ENCODE data around the gene TRIM38.

DNA sequence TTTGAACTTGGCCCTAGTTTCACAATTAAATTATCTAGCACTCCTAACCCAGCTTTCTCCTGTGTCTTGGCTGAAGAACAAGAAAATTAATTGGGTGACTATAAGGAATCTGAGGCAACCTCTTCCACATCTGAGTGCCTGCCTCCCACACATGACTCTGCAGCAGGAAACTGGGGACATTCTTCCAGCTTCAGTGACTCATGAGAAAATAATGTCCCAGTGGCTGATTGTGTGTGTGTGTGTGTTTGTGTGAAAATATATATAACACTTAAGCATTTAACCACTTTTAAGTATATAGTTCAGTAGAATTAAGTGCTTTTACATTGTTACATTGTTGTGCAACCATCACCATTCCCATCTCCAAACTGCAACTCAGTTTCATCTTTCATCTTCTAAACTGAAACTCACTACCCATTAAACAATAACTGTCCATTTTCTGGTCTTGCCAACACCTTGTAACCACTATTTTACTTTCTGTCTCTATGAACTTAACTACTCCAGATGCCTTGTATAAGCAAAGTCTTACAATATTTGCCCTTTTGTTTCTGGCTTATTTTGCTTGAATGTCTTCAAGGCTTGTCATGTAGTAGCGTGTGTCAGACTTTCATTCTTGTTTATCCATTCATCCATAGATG, 8.7 kb downstream of the TRIM38 start:
- TF ChIP-seq, protein P1, sequence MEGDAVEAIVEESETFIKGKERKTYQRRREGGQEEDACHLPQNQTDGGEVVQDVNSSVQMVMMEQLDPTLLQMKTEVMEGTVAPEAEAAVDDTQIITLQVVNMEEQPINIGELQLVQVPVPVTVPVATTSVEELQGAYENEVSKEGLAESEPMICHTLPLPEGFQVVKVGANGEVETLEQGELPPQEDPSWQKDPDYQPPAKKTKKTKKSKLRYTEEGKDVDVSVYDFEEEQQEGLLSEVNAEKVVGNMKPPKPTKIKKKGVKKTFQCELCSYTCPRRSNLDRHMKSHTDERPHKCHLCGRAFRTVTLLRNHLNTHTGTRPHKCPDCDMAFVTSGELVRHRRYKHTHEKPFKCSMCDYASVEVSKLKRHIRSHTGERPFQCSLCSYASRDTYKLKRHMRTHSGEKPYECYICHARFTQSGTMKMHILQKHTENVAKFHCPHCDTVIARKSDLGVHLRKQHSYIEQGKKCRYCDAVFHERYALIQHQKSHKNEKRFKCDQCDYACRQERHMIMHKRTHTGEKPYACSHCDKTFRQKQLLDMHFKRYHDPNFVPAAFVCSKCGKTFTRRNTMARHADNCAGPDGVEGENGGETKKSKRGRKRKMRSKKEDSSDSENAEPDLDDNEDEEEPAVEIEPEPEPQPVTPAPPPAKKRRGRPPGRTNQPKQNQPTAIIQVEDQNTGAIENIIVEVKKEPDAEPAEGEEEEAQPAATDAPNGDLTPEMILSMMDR (IDR thresholded peaks at IDR 0.05; ENCODE audit: insufficient read depth, low read length), result no peak
- no peak for TF ChIP-seq POLR2AphosphoS5 (IDR thresholded peaks at IDR 0.05; ENCODE audit: low read depth)
